HepG2 (cell line): ENCODE measurements around the gene TRIAP1. TPM values are rescaled to one million over a fixed set of nuclear protein-coding genes. Genes with fewer than 3 reads are reported as not detected.

Experiments
- GABPB1 ChIP-seq: IDR thresholded peaks from 2 replicates; pipeline ENCODE4 v1.6.1; 2016; ENCODE audit warnings: mild to moderate bottlenecking, missing genetic modification reagents, moderate library complexity, missing compliant biosample characterization
- NFRKB ChIP-seq: fragments of 450-650 bp; IDR thresholded peaks from 2 replicates; pipeline ENCODE4 v1.6.1; 2017
- RAD51 ChIP-seq: fragments of 450-650 bp; IDR thresholded peaks from 2 replicates; pipeline ENCODE4 v1.6.1; 2016; ENCODE audit warnings: borderline replicate concordance
- STAG1 ChIP-seq: sonication (generic); formaldehyde crosslinking; IDR thresholded peaks from 2 replicates; pipeline ENCODE4 v1.4.0; 2020; ENCODE audit warnings: missing genetic modification reagents
- ZKSCAN1 ChIP-seq: fragments of 150-350 bp; IDR thresholded peaks from 2 replicates; pipeline ENCODE4 v1.6.1; 2014; ENCODE audit warnings: low read length
- ZNF468 ChIP-seq: sonication (generic); formaldehyde crosslinking; IDR thresholded peaks from 2 replicates; pipeline ENCODE4 v1.8.0; 2022; ENCODE audit warnings: mild to moderate bottlenecking, moderate library complexity, missing genetic modification reagents
- ZNF629 ChIP-seq: sonication (generic); formaldehyde crosslinking; conservative IDR thresholded peaks from 2 replicates; pipeline ENCODE4 v1.5.0; 2020; ENCODE audit warnings: missing genetic modification reagents
- polyA plus RNA-seq, 8 experiments: library from polyadenylated mRNA; depleted of rRNA in 3 of 8; stranded (reverse) in 7 of 8; unstranded in 1 of 8; fragments of >200 nt; fragmentation: Illumina TruSeq in 4 of 8; extraction: Trizol in 4 of 8; gene quantifications; 2 replicates each; pipeline versions ENCODE4 v1.2.1 to v1.2.3, GENCODE V29; 2011 to 2016; ENCODE audit warnings: low read depth in 4 of 8, missing spikeins in 1 of 8, mixed read lengths in 1 of 8; ENCODE audit not compliant: insufficient read depth in 1 of 8
- total RNA-seq, 5 experiments: library from RNA; depleted of rRNA; stranded (reverse); fragments of >200 nt; fragmentation: Illumina TruSeq; extraction: Trizol; gene quantifications; 2 replicates each; pipeline ENCODE4 v1.2.3, GENCODE V29; 2016; ENCODE audit warnings: low read depth in 1 of 5
- TF ChIP-seq, protein P1 (sequence below): sonication (generic); formaldehyde crosslinking; IDR thresholded peaks from 2 replicates; pipeline ENCODE4 v1.4.0; 2020; ENCODE audit warnings: mild to moderate bottlenecking, low read depth, missing genetic modification reagents
- TF ChIP-seq, protein P2 (sequence below): sonication (generic); formaldehyde crosslinking; IDR thresholded peaks from 2 replicates; pipeline ENCODE4 v1.9.0; 2021; ENCODE audit warnings: mild to moderate bottlenecking, missing genetic modification reagents

The TRIAP1 gene
- total and polyA plus RNA-seq, 2 of the 13 experiments (the other 11 are each of a cell fraction or from before 2014, with no cell fraction given) = 55.0 to 117 TPM

DNA sequence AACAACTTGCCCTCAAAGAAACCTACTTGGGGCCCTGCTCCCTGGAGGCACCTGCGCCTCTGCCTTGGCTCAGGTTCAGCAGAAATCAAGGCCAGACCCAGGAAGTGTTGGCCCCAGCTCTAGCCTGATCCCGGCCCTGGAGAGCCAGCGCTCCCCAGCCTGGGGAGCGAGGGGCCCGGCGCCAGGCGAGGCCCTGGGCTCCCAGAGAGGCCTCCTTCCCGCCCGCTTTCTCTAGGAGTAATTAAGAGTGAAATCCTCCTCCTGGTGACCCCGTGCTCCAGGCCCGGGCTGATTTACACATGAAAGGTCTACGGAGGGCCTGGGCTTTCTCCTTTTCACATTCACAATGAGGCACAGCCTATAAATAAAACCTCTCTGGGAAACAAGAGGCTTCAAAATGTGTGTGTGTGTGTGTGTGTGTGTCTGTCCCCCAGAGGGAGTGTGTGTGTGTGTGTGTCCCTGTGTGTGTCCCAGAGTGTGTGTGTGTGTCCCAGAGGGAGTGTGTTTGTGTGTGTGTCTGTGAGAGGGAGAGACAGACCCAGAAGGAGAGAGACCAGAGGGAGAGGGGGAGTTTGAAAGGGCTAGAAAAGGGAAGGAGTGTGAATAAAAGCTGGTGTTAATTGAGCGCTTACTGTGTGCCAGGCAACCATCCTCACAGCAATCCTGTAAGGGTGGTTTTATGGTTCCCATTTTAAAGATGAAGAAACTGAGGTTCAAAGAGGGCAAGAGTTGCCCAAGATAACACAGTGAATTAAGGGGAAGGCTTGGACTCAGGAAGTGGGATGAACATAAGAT lies 32.1 kb downstream of the TRIAP1 start (continued):
- TF ChIP-seq NFRKB (no peak), RAD51 (no peak), GABPB1 (CRISPR knock-in tag) (no peak; the same call in 1 of the 2 replicates), STAG1 (CRISPR knock-in tag) (no peak), ZNF468 (no peak), ZKSCAN1 (no peak), ZNF629 (peak; percentile 77)
- TF ChIP-seq, protein P1, sequence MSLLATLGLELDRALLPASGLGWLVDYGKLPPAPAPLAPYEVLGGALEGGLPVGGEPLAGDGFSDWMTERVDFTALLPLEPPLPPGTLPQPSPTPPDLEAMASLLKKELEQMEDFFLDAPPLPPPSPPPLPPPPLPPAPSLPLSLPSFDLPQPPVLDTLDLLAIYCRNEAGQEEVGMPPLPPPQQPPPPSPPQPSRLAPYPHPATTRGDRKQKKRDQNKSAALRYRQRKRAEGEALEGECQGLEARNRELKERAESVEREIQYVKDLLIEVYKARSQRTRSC (CRISPR knock-in tag) = no peak
- TF ChIP-seq, protein P2, sequence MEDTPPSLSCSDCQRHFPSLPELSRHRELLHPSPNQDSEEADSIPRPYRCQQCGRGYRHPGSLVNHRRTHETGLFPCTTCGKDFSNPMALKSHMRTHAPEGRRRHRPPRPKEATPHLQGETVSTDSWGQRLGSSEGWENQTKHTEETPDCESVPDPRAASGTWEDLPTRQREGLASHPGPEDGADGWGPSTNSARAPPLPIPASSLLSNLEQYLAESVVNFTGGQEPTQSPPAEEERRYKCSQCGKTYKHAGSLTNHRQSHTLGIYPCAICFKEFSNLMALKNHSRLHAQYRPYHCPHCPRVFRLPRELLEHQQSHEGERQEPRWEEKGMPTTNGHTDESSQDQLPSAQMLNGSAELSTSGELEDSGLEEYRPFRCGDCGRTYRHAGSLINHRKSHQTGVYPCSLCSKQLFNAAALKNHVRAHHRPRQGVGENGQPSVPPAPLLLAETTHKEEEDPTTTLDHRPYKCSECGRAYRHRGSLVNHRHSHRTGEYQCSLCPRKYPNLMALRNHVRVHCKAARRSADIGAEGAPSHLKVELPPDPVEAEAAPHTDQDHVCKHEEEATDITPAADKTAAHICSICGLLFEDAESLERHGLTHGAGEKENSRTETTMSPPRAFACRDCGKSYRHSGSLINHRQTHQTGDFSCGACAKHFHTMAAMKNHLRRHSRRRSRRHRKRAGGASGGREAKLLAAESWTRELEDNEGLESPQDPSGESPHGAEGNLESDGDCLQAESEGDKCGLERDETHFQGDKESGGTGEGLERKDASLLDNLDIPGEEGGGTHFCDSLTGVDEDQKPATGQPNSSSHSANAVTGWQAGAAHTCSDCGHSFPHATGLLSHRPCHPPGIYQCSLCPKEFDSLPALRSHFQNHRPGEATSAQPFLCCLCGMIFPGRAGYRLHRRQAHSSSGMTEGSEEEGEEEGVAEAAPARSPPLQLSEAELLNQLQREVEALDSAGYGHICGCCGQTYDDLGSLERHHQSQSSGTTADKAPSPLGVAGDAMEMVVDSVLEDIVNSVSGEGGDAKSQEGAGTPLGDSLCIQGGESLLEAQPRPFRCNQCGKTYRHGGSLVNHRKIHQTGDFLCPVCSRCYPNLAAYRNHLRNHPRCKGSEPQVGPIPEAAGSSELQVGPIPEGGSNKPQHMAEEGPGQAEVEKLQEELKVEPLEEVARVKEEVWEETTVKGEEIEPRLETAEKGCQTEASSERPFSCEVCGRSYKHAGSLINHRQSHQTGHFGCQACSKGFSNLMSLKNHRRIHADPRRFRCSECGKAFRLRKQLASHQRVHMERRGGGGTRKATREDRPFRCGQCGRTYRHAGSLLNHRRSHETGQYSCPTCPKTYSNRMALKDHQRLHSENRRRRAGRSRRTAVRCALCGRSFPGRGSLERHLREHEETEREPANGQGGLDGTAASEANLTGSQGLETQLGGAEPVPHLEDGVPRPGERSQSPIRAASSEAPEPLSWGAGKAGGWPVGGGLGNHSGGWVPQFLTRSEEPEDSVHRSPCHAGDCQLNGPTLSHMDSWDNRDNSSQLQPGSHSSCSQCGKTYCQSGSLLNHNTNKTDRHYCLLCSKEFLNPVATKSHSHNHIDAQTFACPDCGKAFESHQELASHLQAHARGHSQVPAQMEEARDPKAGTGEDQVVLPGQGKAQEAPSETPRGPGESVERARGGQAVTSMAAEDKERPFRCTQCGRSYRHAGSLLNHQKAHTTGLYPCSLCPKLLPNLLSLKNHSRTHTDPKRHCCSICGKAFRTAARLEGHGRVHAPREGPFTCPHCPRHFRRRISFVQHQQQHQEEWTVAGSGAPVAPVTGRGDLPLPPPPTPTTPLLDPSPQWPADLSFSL = peak; percentile 84
